Measurements from ENCODE around the gene CRYBA4.

The CRYBA4 gene

DNA sequence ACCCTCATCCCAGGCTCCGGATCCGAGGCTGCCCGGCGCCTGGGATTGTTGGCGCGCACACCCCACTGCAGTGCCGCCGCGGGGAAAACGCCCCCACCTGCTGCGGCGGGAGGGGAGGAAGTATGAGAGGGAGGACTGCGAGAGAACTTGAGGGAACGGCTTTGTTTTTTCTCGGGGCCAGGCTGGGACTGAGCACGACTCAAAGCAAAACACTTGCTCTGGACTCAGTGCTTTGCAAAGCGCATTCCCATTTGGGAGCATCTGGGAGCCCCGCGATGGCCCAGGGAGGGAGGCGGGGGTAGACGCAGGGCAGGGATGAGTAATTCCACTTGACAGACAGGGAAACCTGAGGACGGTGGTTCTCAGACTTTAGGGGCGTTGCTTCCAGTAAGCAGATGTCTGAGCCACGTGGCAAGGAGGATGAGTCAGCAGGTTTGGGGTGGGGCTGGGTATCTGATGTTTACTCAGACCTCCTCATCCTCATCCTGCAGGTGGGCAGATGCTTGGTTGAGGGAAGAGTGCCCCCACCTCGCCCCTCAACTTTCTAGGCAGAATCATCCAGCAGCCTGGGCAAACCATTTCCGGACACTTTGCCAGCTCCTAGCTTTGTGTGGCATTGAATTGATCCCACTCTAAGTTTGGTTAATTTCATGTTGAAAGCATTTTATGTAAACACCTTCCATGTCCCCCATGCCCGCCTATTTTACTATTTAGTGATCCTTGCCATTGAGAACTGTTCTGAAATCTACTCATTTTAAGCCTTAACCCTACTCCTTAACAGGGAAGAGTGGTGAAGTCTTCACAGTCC lies 37.1 kb downstream of the CRYBA4 start:
- peak; percentile 49 to 63 for DNase-seq (ENCODE audit: extremely low read depth in 1 of 2, low read depth in 1 of 2)

- DNase-seq (ENCODE audit: extremely low read depth in 1 of 2, low read depth in 1 of 2): no peak
These were observed 38.6 kb downstream of the CRYBA4 start for GRCh38 chr22:26660356-26660755.

DNA sequence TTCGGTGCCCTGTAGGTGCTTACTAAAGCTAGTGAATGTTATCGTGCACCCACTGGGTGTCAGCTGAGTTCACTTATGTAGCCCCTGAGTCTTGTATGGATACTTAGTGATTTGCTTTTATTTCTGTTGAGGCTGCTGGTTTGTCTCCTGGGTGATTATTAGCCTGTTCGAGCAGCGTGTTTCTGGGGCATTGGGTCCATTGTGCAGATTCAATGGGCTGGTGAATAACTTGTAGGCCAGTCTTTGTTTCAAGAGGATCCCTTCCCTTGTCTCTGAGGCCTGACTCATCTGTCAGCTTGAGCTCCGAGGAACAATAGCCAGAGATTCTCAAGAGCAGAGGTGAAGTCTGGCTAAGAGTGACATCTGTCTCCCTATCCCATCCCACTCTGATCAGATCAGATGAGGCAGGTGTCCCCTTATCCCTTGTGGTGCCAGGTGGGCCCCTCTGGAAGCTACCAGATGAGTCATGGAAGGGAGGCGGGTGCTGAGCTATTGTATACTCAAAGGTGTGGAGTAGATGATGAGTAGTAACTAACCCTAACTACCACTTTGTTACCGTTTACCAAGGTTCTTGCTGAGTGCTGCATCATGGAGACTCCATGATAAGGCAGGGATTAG lies 39.3 kb downstream of the CRYBA4 start:
- no peak for DNase-seq (ENCODE audit: extremely low read depth in 1 of 2, low read depth in 1 of 2)

- DNase-seq (ENCODE audit: extremely low read depth in 1 of 2, low read depth in 1 of 2): no peak
These were observed 40.4 kb downstream of the CRYBA4 start for GRCh38 chr22:26662160-26662559.

GRCh38 chr22:26663374-26663923 lies 41.7 kb downstream of the CRYBA4 start:
- no peak for DNase-seq (ENCODE audit: extremely low read depth in 1 of 2, low read depth in 1 of 2)

- no peak for DNase-seq (ENCODE audit: extremely low read depth in 1 of 2, low read depth in 1 of 2)
These were observed 44.1 kb downstream of the CRYBA4 start for GRCh38 chr22:26665813-26666231.

DNA sequence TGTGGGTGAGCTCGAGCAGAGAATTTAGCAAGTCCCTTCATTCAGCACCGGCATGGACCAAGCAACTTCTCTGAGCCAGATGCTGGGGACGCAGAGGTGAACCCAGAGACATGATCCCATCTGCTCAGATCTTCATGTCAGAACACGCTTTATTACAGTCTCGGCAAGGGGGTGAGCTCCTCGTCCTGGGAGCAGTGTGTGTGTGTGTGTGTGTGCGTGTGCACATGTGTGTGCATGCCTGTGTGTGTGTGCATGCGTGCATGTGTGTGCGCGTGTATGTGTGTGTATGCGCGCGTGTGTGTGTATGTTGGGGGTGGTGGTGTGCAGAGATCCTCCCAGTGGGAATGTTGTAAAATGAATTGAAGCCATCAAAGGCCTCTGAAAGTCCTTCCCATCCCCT lies 45.4 kb downstream of the CRYBA4 start:
- no peak for DNase-seq (ENCODE audit: extremely low read depth in 1 of 2, low read depth in 1 of 2)

- DNase-seq (ENCODE audit: extremely low read depth in 1 of 2, low read depth in 1 of 2): no peak
These were observed 47.3 kb downstream of the CRYBA4 start for GRCh38 chr22:26669060-26669481.

- DNase-seq (ENCODE audit: extremely low read depth in 1 of 2, low read depth in 1 of 2): no peak
These were observed 48.7 kb downstream of the CRYBA4 start for GRCh38 chr22:26670459-26670858.

- peak; percentile 27 to 63 for DNase-seq (ENCODE audit: extremely low read depth in 1 of 2, low read depth in 1 of 2)
These were observed 49.7 kb downstream of the CRYBA4 start for GRCh38 chr22:26671317-26672059.

DNA sequence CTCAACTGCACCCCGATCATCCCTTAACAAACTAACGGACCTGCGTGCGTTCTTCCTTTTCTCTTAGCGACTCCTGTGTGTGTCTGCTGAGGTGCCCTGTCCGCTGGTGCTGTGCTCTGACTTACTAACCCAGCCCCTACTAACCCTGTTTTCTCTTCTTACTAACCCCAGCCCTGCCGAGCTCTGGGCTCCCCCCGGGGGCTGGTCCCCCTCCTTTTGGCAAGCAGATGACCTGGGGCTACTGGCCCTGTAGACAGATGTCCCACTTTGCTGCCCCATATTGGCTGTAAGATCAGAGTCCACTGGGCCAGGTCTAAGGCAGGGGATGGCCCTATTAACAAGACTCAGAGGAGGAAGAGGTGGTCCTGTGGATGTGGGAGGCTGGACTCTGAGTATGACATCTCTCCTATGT lies 50.3 kb downstream of the CRYBA4 start:
- DNase-seq (ENCODE audit: extremely low read depth in 1 of 2, low read depth in 1 of 2): peak in 1 of 2 donors; percentile 11

DNA sequence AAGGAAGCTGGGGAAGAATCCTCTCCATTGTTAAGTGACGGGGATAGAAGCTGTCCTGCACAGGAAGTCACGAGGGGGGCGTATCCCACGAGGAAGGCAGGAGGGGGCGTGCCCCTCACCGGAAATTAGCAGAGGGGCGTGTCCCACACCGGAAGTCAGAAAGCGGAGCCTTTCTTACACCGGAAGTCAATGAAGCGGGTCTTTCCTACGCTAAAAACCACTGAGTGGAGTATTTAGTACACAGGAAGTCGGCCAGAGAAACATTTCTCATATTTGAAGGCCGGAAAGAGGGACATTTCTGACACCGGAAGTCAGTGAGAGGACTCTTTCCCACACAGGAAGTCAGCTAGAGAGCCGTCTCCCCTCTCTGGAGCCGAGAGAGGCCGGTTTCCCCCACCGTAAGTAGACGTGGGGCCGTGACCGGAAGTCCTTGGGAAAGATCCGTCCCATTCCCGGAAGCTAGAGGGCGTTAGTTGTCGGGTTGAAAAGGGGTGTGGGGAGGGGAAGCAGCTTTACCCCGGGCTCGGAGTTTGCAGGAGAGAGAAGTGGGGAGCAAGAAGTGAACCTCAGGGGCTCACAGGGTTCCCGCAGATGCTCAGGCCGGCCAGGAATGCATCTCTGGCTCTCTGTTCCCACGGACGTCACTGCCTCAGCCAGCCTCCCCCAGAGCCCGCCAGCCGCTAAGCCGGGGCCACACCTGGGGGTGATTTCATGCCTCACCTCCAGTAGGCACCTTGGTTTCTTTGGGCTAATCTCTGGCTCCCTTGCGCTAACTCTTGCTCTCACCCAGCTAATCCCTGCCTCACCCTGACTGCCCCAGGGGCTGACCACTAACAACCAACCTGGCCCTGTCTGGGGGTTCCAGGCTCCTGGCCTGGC lies 51.1 kb downstream of the CRYBA4 start:
- peak; percentile 72 to 85 for DNase-seq (ENCODE audit: extremely low read depth in 1 of 2, low read depth in 1 of 2)

- DNase-seq (ENCODE audit: extremely low read depth in 1 of 2, low read depth in 1 of 2): no peak
These were observed 51.7 kb downstream of the CRYBA4 start for GRCh38 chr22:26673486-26673885.

- no peak for DNase-seq (ENCODE audit: extremely low read depth in 1 of 2, low read depth in 1 of 2)
These were observed 52.7 kb downstream of the CRYBA4 start for GRCh38 chr22:26674211-26675190.

GRCh38 chr22:26675687-26676268 lies 54.0 kb downstream of the CRYBA4 start:
- no peak for DNase-seq (ENCODE audit: extremely low read depth in 1 of 2, low read depth in 1 of 2)

DNA sequence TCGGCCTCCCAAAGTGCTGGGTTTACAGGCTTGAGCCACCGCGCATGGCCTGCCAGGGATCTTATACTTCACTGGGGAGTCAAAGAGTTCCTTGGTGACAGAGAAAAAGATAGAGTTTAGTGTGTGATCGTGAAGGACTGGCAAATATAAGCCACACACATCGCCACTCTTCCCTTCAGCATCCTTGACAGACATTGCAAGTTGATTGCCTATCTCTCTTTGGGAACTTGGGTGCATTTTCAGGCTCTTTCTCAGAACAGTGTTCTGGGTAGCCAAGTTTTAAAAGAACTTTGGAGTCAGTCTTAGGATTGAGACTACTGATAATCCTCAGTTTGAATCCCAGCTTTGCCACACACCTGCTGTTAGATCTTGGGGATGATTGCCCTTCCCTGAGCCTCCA lies 55.5 kb downstream of the CRYBA4 start:
- DNase-seq (ENCODE audit: extremely low read depth in 1 of 2, low read depth in 1 of 2): no peak

DNA sequence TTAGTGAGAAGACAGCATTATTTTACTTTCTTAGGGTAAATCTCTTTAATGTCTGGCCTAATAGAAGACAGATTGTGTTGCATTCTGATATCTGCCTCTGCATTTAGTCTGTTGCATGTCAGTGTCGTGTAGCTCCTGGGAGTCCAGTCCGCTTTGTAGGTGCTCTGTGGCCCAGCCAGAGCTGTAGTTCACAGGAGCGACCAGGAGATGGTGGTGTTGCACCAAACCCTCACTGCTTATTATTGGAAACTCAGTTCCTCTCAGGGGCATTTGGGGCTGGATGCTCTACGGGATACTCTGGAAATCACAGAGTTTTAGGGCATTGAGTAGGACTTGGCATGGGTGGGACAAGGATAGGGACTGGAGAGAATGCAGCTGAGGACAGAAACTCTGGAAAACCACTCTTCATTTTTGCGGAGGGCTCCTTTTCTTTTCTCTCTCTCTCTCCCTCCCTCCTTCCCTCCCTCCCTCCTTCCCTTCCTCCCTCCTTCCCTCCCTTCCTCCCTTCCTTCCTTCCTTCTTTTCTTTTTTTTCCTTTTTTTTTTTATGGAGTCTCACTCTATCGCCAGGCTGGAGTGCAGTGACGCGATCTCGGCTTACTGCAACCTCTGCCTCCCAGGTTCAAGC lies 57.4 kb downstream of the CRYBA4 start:
- DNase-seq (ENCODE audit: extremely low read depth in 1 of 2, low read depth in 1 of 2): peak; percentile 26 to 37

All from activated CD8-positive, alpha-beta memory T cell treated with anti-CD3 and anti-CD28 coated beads for 1 hour (primary cell).